VCaP (cell line): ENCODE data around the gene TRPV2.

Source experiments
- H3K27ac ChIP-seq: fragments of 450-650 bp; 2 replicates; pipeline ENCODE4 v1.5.1; 2017
- CTCF ChIP-seq: fragments of 450-650 bp; conservative IDR thresholded peaks from 2 replicates; pipeline ENCODE4 v1.5.1; 2017; ENCODE audit warnings: mild to moderate bottlenecking, moderate library complexity

TRPV2 gene

GRCh38 chr17:16459855-16460550, 44.6 kb downstream of the TRPV2 start:
- H3K27ac ChIP-seq: no peak overlapping the region
- no peak for TF ChIP-seq CTCF

- TF ChIP-seq CTCF: no peak
- H3K27ac ChIP-seq: no peak overlapping the region
These were observed 45.6 kb downstream of the TRPV2 start for GRCh38 chr17:16460796-16461605.

GRCh38 chr17:16461606-16461866, 46.2 kb downstream of the TRPV2 start:
- TF ChIP-seq CTCF: no peak
- no peak overlapping the region for H3K27ac ChIP-seq

GRCh38 chr17:16462070-16462864, 46.9 kb downstream of the TRPV2 start:
- no peak overlapping the region for H3K27ac ChIP-seq
- no peak for TF ChIP-seq CTCF

- TF ChIP-seq CTCF: peak; percentile 27; the same call in 1 of the 2 replicates
- H3K27ac ChIP-seq: no peak overlapping the region
These were observed 48.3 kb downstream of the TRPV2 start for GRCh38 chr17:16463358-16464302.

GRCh38 chr17:16464303-16465051, 49.1 kb downstream of the TRPV2 start:
- H3K27ac ChIP-seq: no peak overlapping the region
- TF ChIP-seq CTCF: no peak
